Hepatocyte (in vitro differentiated cells): ENCODE data around the gene TGFBI.

Experiments used
- CTCF ChIP-seq: fragments of 200-600 bp; sonication (generic); IDR thresholded peaks from 2 replicates; pipeline ENCODE4 v1.5.1; 2016; ENCODE audit warnings: antibody characterized with exemption, mild to moderate bottlenecking; ENCODE audit not compliant: poor library complexity
- EZH2 ChIP-seq: fragments of 200-600 bp; sonication (generic); IDR thresholded peaks from 2 replicates; pipeline ENCODE4 v1.6.1; 2016; ENCODE audit warnings: antibody characterized with exemption, mild to moderate bottlenecking, borderline replicate concordance

- TF ChIP-seq CTCF (no peak), EZH2 (no peak)
These were observed 7.6 kb downstream of the TGFBI start for GRCh38 chr5:136036293-136036911.
